Central memory CD8-positive, alpha-beta T cell (primary cell): ENCODE data around the gene ZNF853.

Experiments
- ATAC-seq: fragments of 150-1000 bp; cut with Tn5 transposase; replicated peaks from 2 replicates; pipeline ENCODE4 v1.10.0; 2022; ENCODE audit warnings: mild to moderate bottlenecking, moderate FRiP score, moderate number of reproducible peaks; ENCODE audit not compliant: poor library complexity, severe bottlenecking; ENCODE audit errors: extremely low read depth
- DNase-seq, 2 donors: peaks; one replicate each; pipeline ENCODE4 v3.0.0; 2021; ENCODE audit warnings: low spot score in 2 of 2
- H3K27ac Mint-ChIP-seq: one replicate; pipeline ENCODE4 v1.8.0; 2022; ENCODE audit warnings: low read depth, mild to moderate bottlenecking, moderate library complexity, mixed read lengths
- H3K27me3 Mint-ChIP-seq: one replicate; pipeline ENCODE4 v1.8.0; 2022; ENCODE audit warnings: mixed read lengths
- H3K36me3 Mint-ChIP-seq: one replicate; pipeline ENCODE4 v1.8.0; 2022; ENCODE audit warnings: mild to moderate bottlenecking, moderate library complexity, mixed read lengths; ENCODE audit not compliant: insufficient read depth
- H3K4me1 Mint-ChIP-seq: one replicate; pipeline ENCODE4 v1.8.0; 2022; ENCODE audit warnings: mixed read lengths
- H3K4me3 Mint-ChIP-seq: one replicate; pipeline ENCODE4 v1.8.0; 2022; ENCODE audit warnings: mild to moderate bottlenecking, moderate library complexity, mixed read lengths
- H3K9me3 Mint-ChIP-seq: one replicate; pipeline ENCODE4 v1.8.0; 2022; ENCODE audit warnings: mixed read lengths

The ZNF853 gene

GRCh38 chr7:6643915-6644625, 28.7 kb downstream of the ZNF853 start:
- H3K36me3 Mint-ChIP-seq = peaks cover 29% of the 10 kb centered on the region
- no peak overlapping the region for H3K27ac Mint-ChIP-seq
- no peak overlapping the region for H3K4me3 Mint-ChIP-seq
- no peaks in the 10 kb centered on the region for H3K27me3 Mint-ChIP-seq
- no peak for DNase-seq
- H3K9me3 Mint-ChIP-seq = no peaks in the 10 kb centered on the region
- H3K4me1 Mint-ChIP-seq = peaks cover 13% of the 10 kb centered on the region
- ATAC-seq = no peak

GRCh38 chr7:6644728-6645127, 29.3 kb downstream of the ZNF853 start:
- DNase-seq (no peak), ATAC-seq (no peak)
- no peak overlapping the region for H3K4me3 Mint-ChIP-seq
- peaks cover 7% of the 10 kb centered on the region for H3K4me1 Mint-ChIP-seq
- H3K27ac Mint-ChIP-seq = no peak overlapping the region
- no peaks in the 10 kb centered on the region for H3K9me3 Mint-ChIP-seq
- peaks cover 27% of the 10 kb centered on the region for H3K36me3 Mint-ChIP-seq
- no peaks in the 10 kb centered on the region for H3K27me3 Mint-ChIP-seq

DNA sequence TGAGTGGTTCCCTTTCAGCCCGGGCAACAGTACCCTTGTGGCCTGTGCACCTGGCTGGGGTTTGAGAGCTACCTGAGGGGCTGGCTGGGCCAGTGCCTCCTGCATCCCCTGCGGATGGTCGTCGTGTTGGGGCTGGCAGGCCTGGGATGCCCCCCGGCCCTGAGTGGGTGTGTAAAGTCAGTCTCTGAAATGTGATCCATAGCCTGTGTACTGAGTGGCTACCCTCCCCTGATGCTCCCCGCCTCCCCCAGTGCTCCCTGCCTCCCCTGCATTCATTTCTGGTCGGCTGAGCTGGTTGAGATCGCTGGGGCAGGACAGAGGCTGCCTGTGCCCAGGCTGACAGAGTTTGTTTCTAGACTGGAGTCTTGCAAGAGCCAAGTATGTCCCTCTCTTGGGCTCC, 31.1 kb downstream of the ZNF853 start:
- DNase-seq (no peak), ATAC-seq (peak; percentile 10)
- no peaks in the 10 kb centered on the region for H3K27me3 Mint-ChIP-seq
- H3K36me3 Mint-ChIP-seq = peaks cover 29% of the 10 kb centered on the region
- H3K4me1 Mint-ChIP-seq = no peaks in the 10 kb centered on the region
- no peak overlapping the region for H3K4me3 Mint-ChIP-seq
- no peak overlapping the region for H3K27ac Mint-ChIP-seq
- H3K9me3 Mint-ChIP-seq = no peaks in the 10 kb centered on the region

DNA sequence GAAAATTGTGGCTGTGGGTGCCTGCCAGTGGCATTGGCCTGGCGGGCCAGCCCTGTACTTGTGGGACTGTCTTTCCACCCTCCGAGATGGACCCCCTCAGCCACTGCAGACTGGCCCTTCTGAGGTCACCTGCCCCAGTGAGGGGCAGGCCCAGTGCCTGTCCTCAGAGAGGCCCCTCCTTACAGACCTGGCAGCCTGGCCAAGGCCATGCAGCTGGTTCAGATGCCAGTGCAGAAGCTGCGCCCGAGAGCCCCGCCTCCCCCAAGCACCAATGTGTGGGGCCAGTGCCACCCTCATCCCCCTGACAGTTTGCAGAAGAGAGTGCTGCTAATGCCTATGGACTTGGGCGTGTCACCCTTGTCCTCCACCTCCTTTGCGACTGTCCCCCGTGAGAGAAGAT, 31.7 kb downstream of the ZNF853 start:
- DNase-seq (no peak), ATAC-seq (no peak)
- H3K4me3 Mint-ChIP-seq = no peak overlapping the region
- H3K9me3 Mint-ChIP-seq = no peaks in the 10 kb centered on the region
- no peaks in the 10 kb centered on the region for H3K27me3 Mint-ChIP-seq
- peaks cover 31% of the 10 kb centered on the region for H3K36me3 Mint-ChIP-seq
- no peaks in the 10 kb centered on the region for H3K4me1 Mint-ChIP-seq
- H3K27ac Mint-ChIP-seq = no peak overlapping the region

- Mint-ChIP-seq H3K9me3 (no peaks in the 10 kb centered on the region), H3K4me1 (no peaks in the 10 kb centered on the region), H3K4me3 (no peak overlapping the region), H3K27me3 (no peaks in the 10 kb centered on the region), H3K36me3 (peaks cover 29% of the 10 kb centered on the region), H3K27ac (no peak overlapping the region)
- ATAC-seq (no peak), DNase-seq (no peak)
Observed at GRCh38 chr7:6647541-6647940, 32.1 kb downstream of the ZNF853 start.

DNA sequence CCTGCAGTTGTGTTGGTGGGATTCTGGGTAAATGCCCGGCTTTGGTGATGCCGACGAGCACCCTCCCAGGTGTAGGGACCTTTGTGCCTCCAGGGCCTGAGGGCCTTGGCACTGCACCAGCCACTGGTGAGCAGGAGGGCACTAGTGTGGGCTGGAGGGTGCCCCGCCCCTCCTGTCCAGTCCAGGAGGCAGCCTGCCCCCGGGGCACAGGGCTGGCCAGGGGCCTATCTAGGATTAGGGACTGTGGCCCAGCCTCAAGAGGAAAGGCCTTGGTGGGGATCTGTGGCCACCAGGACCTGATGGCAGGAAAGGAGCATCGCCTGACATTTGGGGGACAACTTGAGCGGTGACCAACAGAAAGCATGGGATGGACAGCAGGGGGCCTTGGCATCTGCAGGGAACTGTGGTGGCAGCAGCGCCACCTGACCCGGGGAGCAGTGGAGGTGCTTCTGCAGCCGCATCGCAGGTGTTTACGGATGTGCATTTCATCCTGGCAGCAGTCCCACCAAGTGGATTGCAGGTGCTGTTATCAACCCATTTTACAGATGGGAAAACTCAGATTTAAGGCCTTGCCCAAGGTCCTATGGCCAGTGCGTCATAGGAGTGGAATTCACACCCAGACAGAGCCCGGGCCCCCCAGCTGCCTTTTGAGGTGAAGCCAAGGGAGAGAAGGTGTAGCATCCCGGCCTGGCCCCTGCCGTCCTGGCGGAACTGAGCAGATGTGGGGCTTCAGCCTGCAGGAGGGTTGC, 32.8 kb downstream of the ZNF853 start:
- DNase-seq (no peak), ATAC-seq (no peak)
- H3K4me1 Mint-ChIP-seq = no peaks in the 10 kb centered on the region
- H3K27ac Mint-ChIP-seq = no peak overlapping the region
- no peaks in the 10 kb centered on the region for H3K9me3 Mint-ChIP-seq
- H3K36me3 Mint-ChIP-seq = peaks cover 29% of the 10 kb centered on the region
- H3K4me3 Mint-ChIP-seq = no peak overlapping the region
- no peaks in the 10 kb centered on the region for H3K27me3 Mint-ChIP-seq

DNA sequence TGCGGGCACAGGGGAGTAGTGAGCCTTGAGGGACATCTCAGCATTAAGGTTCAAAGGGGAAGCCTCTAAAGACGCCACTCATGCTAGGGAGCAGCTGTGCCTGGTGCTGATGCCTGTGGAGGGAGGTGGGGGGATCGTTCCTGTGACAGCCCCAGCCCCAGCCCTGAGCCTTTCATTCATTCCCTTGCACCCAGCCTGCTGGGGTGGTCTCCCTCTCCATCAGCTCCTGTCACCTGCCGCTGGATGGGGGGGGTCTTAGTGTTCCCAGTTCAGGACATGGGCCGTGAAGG, 33.4 kb downstream of the ZNF853 start:
- H3K27me3 Mint-ChIP-seq = no peaks in the 10 kb centered on the region
- no peaks in the 10 kb centered on the region for H3K4me1 Mint-ChIP-seq
- H3K36me3 Mint-ChIP-seq = peaks cover 29% of the 10 kb centered on the region
- no peaks in the 10 kb centered on the region for H3K9me3 Mint-ChIP-seq
- no peak for DNase-seq
- ATAC-seq = no peak
- no peak overlapping the region for H3K4me3 Mint-ChIP-seq
- H3K27ac Mint-ChIP-seq = no peak overlapping the region

- Mint-ChIP-seq H3K4me3 (no peak overlapping the region), H3K9me3 (no peaks in the 10 kb centered on the region), H3K27me3 (no peaks in the 10 kb centered on the region), H3K36me3 (peaks cover 29% of the 10 kb centered on the region), H3K27ac (no peak overlapping the region), H3K4me1 (no peaks in the 10 kb centered on the region)
- ATAC-seq = no peak
- no peak for DNase-seq
Observed at GRCh38 chr7:6649241-6649961, 34.0 kb downstream of the ZNF853 start.

DNA sequence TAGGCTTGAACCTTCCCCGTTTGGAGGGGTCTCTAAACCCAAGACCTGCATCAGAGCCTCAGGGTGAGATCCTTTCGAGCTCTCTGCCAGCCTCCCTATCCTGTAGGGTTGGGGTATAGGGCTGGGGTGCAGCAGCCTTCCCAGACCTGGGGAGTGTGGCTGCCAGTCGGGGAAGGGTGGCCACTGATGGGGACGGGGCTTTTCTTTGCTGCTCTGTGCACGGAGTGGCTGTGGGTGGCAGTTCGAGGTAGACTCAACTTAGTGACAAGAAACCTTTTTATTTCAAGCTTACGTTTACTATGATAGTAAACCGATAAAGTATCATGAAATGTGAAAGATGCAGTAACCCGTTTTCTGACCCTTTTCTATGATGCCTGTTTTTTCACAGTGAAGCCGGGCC, 34.7 kb downstream of the ZNF853 start:
- DNase-seq = no peak
- no peak for ATAC-seq
- H3K36me3 Mint-ChIP-seq = peaks cover 29% of the 10 kb centered on the region
- H3K9me3 Mint-ChIP-seq = no peaks in the 10 kb centered on the region
- H3K27me3 Mint-ChIP-seq = no peaks in the 10 kb centered on the region
- H3K4me3 Mint-ChIP-seq = no peak overlapping the region
- no peaks in the 10 kb centered on the region for H3K4me1 Mint-ChIP-seq
- no peak overlapping the region for H3K27ac Mint-ChIP-seq

- DNase-seq = no peak
- Mint-ChIP-seq H3K4me3 (no peak overlapping the region), H3K36me3 (peaks cover 29% of the 10 kb centered on the region)
Observed at GRCh38 chr7:6650521-6651011, 35.2 kb downstream of the ZNF853 start.

DNA sequence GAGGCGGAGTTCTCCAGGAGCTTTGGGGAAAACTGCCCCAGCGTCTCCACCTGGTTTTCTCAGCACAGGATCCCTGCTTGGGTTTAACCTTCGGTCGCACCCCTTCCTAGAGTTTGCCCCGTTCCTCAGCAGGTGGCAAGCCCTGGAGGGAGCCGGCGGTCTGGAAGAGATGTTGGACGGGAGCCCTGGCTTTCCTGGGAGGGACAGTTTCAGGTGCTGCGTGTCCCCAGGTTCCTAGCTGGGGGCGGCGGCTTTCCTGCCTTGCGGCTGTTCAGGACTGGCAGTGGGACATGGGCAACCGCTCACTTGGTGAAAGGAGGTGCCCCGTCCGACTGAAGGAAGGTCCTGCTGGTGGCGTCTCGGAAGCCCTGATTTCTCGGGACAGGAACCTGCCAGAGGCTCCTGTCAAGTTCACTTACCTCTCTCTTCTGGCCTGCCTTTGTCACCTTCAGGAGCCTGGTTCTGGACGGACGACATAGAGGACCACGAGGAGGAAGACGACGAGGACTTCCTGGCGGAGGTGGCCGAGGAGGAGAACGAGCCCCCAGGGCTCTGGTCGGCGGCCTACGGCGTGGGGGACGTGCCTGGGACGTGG, 36.5 kb downstream of the ZNF853 start:
- no peak overlapping the region for H3K27ac Mint-ChIP-seq
- H3K27me3 Mint-ChIP-seq = no peaks in the 10 kb centered on the region
- DNase-seq = no peak
- peaks cover 25% of the 10 kb centered on the region for H3K36me3 Mint-ChIP-seq
- no peaks in the 10 kb centered on the region for H3K9me3 Mint-ChIP-seq
- ATAC-seq = no peak
- no peak overlapping the region for H3K4me3 Mint-ChIP-seq
- H3K4me1 Mint-ChIP-seq = no peaks in the 10 kb centered on the region

More at GRCh38 chr7:6650521-6651011, 35.2 kb downstream of the ZNF853 start:
- no peaks in the 10 kb centered on the region for H3K27me3 Mint-ChIP-seq
- no peaks in the 10 kb centered on the region for H3K4me1 Mint-ChIP-seq
- no peak for ATAC-seq
- H3K27ac Mint-ChIP-seq = peak overlapping the region; percentile 38
- no peaks in the 10 kb centered on the region for H3K9me3 Mint-ChIP-seq

DNA sequence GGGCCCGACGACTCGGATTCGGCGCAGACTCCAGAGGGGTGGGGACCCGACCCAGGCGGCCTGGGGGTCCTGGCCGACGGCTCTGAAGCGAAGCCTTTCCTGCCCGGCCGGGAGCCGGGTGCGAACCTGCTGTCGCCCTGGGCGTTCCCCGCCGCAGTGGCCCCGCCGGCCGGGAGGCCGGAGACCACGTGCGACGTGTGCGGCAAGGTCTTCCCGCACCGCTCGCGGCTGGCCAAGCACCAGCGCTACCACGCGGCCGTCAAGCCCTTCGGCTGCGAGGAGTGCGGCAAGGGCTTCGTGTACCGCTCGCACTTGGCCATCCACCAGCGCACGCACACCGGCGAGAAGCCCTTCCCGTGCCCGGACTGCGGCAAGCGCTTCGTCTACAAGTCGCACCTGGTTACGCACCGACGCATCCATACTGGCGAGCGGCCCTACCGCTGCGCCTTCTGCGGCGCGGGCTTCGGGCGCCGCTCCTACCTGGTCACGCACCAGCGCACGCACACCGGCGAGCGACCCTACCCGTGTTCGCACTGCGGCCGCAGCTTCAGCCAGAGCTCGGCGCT, 37.1 kb downstream of the ZNF853 start:
- peaks cover 21% of the 10 kb centered on the region for H3K36me3 Mint-ChIP-seq
- no peaks in the 10 kb centered on the region for H3K4me1 Mint-ChIP-seq
- no peaks in the 10 kb centered on the region for H3K9me3 Mint-ChIP-seq
- ATAC-seq (no peak), DNase-seq (no peak)
- H3K4me3 Mint-ChIP-seq = no peak overlapping the region
- no peaks in the 10 kb centered on the region for H3K27me3 Mint-ChIP-seq
- no peak overlapping the region for H3K27ac Mint-ChIP-seq
